22Rv1 (cell line): Measurements from ENCODE around the gene C1orf87.
A peak's percentile ranks its signal among the peaks of the same experiment; 100 is the strongest.

Experiments
- ZFX ChIP-seq: fragments of 450-650 bp; IDR thresholded peaks from 2 replicates; pipeline ENCODE4 v1.6.1; 2017; ENCODE audit warnings: antibody characterized with exemption, borderline replicate concordance
- TF ChIP-seq, protein P1 (sequence below): fragments of 450-650 bp; IDR thresholded peaks from 2 replicates; pipeline ENCODE4 v1.5.1; 2017; ENCODE audit warnings: mild to moderate bottlenecking

DNA sequence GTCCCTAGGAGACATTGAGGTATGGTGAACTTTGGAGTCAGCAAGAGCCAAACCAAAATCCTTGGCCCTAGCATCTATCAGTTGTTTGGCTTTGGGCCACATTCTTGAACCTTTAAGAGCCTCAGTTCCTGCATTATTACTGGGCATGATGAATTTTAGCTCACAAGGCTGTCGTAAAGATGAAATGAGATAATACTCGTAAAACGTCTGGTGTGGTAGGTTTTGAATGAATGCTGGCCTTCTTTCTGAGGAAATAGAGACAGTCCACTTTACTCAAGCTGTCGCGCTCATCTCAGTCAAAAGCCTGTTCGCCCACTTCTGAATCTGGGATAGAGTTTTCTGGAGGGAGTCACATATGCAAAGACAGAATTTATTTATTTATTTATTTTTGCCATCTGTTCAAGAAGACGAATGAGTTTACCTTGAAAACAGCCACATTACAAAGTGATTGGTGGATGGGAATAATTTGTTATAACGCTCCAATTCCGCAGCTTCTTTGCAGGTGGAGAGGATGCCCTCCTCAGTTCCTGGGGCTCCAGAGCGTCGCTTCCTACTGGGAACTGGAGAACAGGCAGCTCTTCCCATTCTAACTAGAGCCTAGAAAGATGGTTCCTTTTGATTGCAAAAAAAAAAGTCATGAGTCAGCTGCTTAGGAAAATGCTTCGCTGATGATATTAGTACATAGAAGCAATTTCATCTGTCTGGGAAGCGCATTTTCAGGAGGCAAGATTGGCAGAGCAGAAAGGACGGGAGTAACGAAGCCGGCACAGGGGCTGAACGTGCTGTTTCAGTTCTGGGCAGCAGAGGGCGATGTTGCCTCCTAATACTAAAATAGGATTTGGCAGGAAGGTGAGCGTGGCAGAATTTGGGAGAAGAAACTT is 97.1 kb downstream of the C1orf87 start:
- TF ChIP-seq, protein P1, sequence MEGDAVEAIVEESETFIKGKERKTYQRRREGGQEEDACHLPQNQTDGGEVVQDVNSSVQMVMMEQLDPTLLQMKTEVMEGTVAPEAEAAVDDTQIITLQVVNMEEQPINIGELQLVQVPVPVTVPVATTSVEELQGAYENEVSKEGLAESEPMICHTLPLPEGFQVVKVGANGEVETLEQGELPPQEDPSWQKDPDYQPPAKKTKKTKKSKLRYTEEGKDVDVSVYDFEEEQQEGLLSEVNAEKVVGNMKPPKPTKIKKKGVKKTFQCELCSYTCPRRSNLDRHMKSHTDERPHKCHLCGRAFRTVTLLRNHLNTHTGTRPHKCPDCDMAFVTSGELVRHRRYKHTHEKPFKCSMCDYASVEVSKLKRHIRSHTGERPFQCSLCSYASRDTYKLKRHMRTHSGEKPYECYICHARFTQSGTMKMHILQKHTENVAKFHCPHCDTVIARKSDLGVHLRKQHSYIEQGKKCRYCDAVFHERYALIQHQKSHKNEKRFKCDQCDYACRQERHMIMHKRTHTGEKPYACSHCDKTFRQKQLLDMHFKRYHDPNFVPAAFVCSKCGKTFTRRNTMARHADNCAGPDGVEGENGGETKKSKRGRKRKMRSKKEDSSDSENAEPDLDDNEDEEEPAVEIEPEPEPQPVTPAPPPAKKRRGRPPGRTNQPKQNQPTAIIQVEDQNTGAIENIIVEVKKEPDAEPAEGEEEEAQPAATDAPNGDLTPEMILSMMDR, result peak; percentile 92
- TF ChIP-seq ZFX, result no peak
